Measurements from ENCODE around the gene CNN2. TPM values are rescaled to one million over a fixed set of nuclear protein-coding genes. Genes with fewer than 3 reads are reported as not detected.

Gene CNN2
- total RNA-seq, 2 donors from 2014 or later, result 98.9 to 124 TPM

GRCh38 chr19:1046836-1047695 lies 20.7 kb downstream of the CNN2 start:
- H3K4me3 Mint-ChIP-seq, result no peak overlapping the region
- no peaks in the 10 kb centered on the region for H3K9me3 Mint-ChIP-seq
- DNase-seq (no peak), ATAC-seq (replicated peaks in 1 of 2) (no peak)
- H3K36me3 Mint-ChIP-seq (ENCODE audit: insufficient read depth in 2 of 2), result no peaks in the 10 kb centered on the region
- H3K4me1 Mint-ChIP-seq (ENCODE audit: low read depth), result peaks cover 3% of the 10 kb centered on the region
- no peak overlapping the region for H3K27ac Mint-ChIP-seq
- H3K27me3 Mint-ChIP-seq (ENCODE audit: low read depth), result no peaks in the 10 kb centered on the region

GRCh38 chr19:1047696-1048147 lies 21.3 kb downstream of the CNN2 start:
- Mint-ChIP-seq H3K9me3 (no peaks in the 10 kb centered on the region), H3K27me3 (ENCODE audit: low read depth) (no peaks in the 10 kb centered on the region), H3K27ac (no peak overlapping the region), H3K4me3 (no peak overlapping the region), H3K4me1 (ENCODE audit: low read depth) (peaks cover 3% of the 10 kb centered on the region), H3K36me3 (ENCODE audit: insufficient read depth in 2 of 2) (no peaks in the 10 kb centered on the region)
- ATAC-seq (replicated peaks in 1 of 2) (no peak), DNase-seq (no peak)

- no peak for ATAC-seq (replicated peaks in 1 of 2)
Measured at GRCh38 chr19:1049106-1049505, 22.7 kb downstream of the CNN2 start.

GRCh38 chr19:1049800-1050199 lies 23.4 kb downstream of the CNN2 start:
- no peak for DNase-seq
- no peaks in the 10 kb centered on the region for H3K36me3 Mint-ChIP-seq (ENCODE audit: insufficient read depth in 2 of 2)
- no peak overlapping the region for H3K27ac Mint-ChIP-seq
- no peaks in the 10 kb centered on the region for H3K27me3 Mint-ChIP-seq (ENCODE audit: low read depth)
- ATAC-seq (replicated peaks in 1 of 2), result no peak
- H3K4me1 Mint-ChIP-seq (ENCODE audit: low read depth), result peaks cover 3% of the 10 kb centered on the region
- H3K9me3 Mint-ChIP-seq, result no peaks in the 10 kb centered on the region
- H3K4me3 Mint-ChIP-seq, result no peak overlapping the region

More at GRCh38 chr19:1049106-1049505, 22.7 kb downstream of the CNN2 start:
- DNase-seq, result no peak
- Mint-ChIP-seq H3K27me3 (ENCODE audit: low read depth) (no peaks in the 10 kb centered on the region), H3K36me3 (ENCODE audit: insufficient read depth in 2 of 2) (no peaks in the 10 kb centered on the region), H3K4me3 (no peak overlapping the region), H3K27ac (no peak overlapping the region), H3K4me1 (ENCODE audit: low read depth) (peaks cover 3% of the 10 kb centered on the region), H3K9me3 (no peaks in the 10 kb centered on the region)

GRCh38 chr19:1050989-1051788 lies 24.8 kb downstream of the CNN2 start:
- Mint-ChIP-seq H3K36me3 (ENCODE audit: insufficient read depth in 2 of 2) (peaks cover 2 to 3% of the 10 kb centered on the region in 2 donors), H3K4me3 (no peak overlapping the region), H3K27me3 (ENCODE audit: low read depth) (no peaks in the 10 kb centered on the region), H3K27ac (no peak overlapping the region), H3K4me1 (ENCODE audit: low read depth) (peaks cover 3% of the 10 kb centered on the region), H3K9me3 (no peaks in the 10 kb centered on the region)
- ATAC-seq (replicated peaks in 1 of 2), result no peak
- DNase-seq, result no peak

- Mint-ChIP-seq H3K9me3 (no peaks in the 10 kb centered on the region), H3K27ac (no peak overlapping the region), H3K4me1 (ENCODE audit: low read depth) (peaks cover 3% of the 10 kb centered on the region), H3K4me3 (no peak overlapping the region), H3K36me3 (ENCODE audit: insufficient read depth in 2 of 2) (peaks cover 5 to 9% of the 10 kb centered on the region in 2 donors), H3K27me3 (ENCODE audit: low read depth) (no peaks in the 10 kb centered on the region)
- DNase-seq (no peak), ATAC-seq (replicated peaks in 1 of 2) (no peak)
Measured at GRCh38 chr19:1051791-1052190, 25.4 kb downstream of the CNN2 start.

- Mint-ChIP-seq H3K4me3 (no peak overlapping the region), H3K4me1 (ENCODE audit: low read depth) (peaks cover 8% of the 10 kb centered on the region), H3K27ac (no peak overlapping the region), H3K9me3 (no peaks in the 10 kb centered on the region), H3K27me3 (ENCODE audit: low read depth) (no peaks in the 10 kb centered on the region), H3K36me3 (ENCODE audit: insufficient read depth in 2 of 2) (peaks cover 8 to 13% of the 10 kb centered on the region in 2 donors)
- DNase-seq (no peak), ATAC-seq (replicated peaks in 1 of 2) (no peak)
Measured at GRCh38 chr19:1052349-1052975, 26.1 kb downstream of the CNN2 start.

- H3K27ac Mint-ChIP-seq, result no peak overlapping the region
- no peaks in the 10 kb centered on the region for H3K27me3 Mint-ChIP-seq (ENCODE audit: low read depth)
- no peak for ATAC-seq (replicated peaks in 1 of 2)
- DNase-seq, result no peak
- H3K4me1 Mint-ChIP-seq (ENCODE audit: low read depth), result peaks cover 16% of the 10 kb centered on the region
- H3K36me3 Mint-ChIP-seq (ENCODE audit: insufficient read depth in 2 of 2), result peaks cover 9 to 17% of the 10 kb centered on the region in 2 donors
- no peak overlapping the region for H3K4me3 Mint-ChIP-seq
- no peaks in the 10 kb centered on the region for H3K9me3 Mint-ChIP-seq
Measured at GRCh38 chr19:1053176-1054101, 27.0 kb downstream of the CNN2 start.

- ATAC-seq (replicated peaks in 1 of 2) (no peak), DNase-seq (no peak)
- H3K4me3 Mint-ChIP-seq, result no peak overlapping the region
- no peaks in the 10 kb centered on the region for H3K9me3 Mint-ChIP-seq
- H3K27me3 Mint-ChIP-seq (ENCODE audit: low read depth), result no peaks in the 10 kb centered on the region
- peaks cover 9 to 18% of the 10 kb centered on the region in 2 donors for H3K36me3 Mint-ChIP-seq (ENCODE audit: insufficient read depth in 2 of 2)
- no peak overlapping the region for H3K27ac Mint-ChIP-seq
- H3K4me1 Mint-ChIP-seq (ENCODE audit: low read depth), result peaks cover 16% of the 10 kb centered on the region
Measured at GRCh38 chr19:1054102-1055027, 28.0 kb downstream of the CNN2 start.

- H3K27ac Mint-ChIP-seq, result no peak overlapping the region
- peaks cover 9 to 20% of the 10 kb centered on the region in 2 donors for H3K36me3 Mint-ChIP-seq (ENCODE audit: insufficient read depth in 2 of 2)
- H3K9me3 Mint-ChIP-seq, result no peaks in the 10 kb centered on the region
- H3K4me1 Mint-ChIP-seq (ENCODE audit: low read depth), result peaks cover 16% of the 10 kb centered on the region
- DNase-seq, result no peak
- no peak overlapping the region for H3K4me3 Mint-ChIP-seq
- H3K27me3 Mint-ChIP-seq (ENCODE audit: low read depth), result no peaks in the 10 kb centered on the region
- no peak for ATAC-seq (replicated peaks in 1 of 2)
Measured at GRCh38 chr19:1055028-1055425, 28.6 kb downstream of the CNN2 start.

GRCh38 chr19:1055886-1056620 lies 29.6 kb downstream of the CNN2 start:
- Mint-ChIP-seq H3K4me3 (no peak overlapping the region), H3K36me3 (ENCODE audit: insufficient read depth in 2 of 2) (peaks cover 9 to 20% of the 10 kb centered on the region in 2 donors), H3K9me3 (no peaks in the 10 kb centered on the region), H3K4me1 (ENCODE audit: low read depth) (peaks cover 16% of the 10 kb centered on the region), H3K27me3 (ENCODE audit: low read depth) (no peaks in the 10 kb centered on the region), H3K27ac (no peak overlapping the region)
- ATAC-seq (replicated peaks in 1 of 2) (no peak), DNase-seq (no peak)
